GM13977 (cell line): ENCODE results near the gene DCAF10.
"Not testable (repeated sequence)": the region's sequence is repeated elsewhere in the genome, so short reads cannot be mapped to it uniquely, and the experiment has no call there.

Experiments
- DNase-seq: peaks from one replicate; pipeline ENCODE4 v3.0.0; 2012; ENCODE audit warnings: low spot score
- in situ Hi-C: fragments of 300-500 bp; cut with MboI; formaldehyde crosslinking; loops from one replicate; pipeline ENCODE4 v1.12.0; 2022; ENCODE audit warnings: low sequenced_read_pairs, low pct_unique_long_range_greater_than_20kb, mixed read lengths, inconsistent platforms; ENCODE audit not compliant: unreplicated experiment
- TF ChIP-seq, protein P1 (sequence below): IDR thresholded peaks from 2 replicates; pipeline ENCODE4 v1.5.1; 2012; ENCODE audit warnings: mild to moderate bottlenecking, control low read depth; ENCODE audit not compliant: insufficient read depth; ENCODE audit errors: extremely low read depth, missing control alignments

The DCAF10 gene

DNA sequence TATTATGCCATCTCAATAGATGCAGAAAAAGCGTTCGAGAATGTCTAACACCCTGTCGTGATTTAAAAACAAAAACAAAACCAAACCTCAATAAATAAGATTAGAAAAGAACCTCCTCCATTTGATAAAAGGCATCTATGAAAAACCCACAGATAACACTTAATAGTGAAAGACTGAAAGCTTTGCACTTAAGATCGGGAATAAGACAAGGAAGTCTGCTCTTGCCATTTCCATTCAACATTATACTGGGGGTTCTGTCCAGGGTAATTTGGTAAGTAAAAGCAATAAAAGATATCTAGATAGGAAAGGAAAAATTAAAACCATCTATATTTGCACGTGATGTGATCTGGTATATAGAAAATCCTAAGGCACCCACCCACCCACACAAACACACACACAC, 8.5 kb upstream of the DCAF10 start:
- TF ChIP-seq, protein P1, sequence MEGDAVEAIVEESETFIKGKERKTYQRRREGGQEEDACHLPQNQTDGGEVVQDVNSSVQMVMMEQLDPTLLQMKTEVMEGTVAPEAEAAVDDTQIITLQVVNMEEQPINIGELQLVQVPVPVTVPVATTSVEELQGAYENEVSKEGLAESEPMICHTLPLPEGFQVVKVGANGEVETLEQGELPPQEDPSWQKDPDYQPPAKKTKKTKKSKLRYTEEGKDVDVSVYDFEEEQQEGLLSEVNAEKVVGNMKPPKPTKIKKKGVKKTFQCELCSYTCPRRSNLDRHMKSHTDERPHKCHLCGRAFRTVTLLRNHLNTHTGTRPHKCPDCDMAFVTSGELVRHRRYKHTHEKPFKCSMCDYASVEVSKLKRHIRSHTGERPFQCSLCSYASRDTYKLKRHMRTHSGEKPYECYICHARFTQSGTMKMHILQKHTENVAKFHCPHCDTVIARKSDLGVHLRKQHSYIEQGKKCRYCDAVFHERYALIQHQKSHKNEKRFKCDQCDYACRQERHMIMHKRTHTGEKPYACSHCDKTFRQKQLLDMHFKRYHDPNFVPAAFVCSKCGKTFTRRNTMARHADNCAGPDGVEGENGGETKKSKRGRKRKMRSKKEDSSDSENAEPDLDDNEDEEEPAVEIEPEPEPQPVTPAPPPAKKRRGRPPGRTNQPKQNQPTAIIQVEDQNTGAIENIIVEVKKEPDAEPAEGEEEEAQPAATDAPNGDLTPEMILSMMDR, result no peak
- in situ Hi-C loops, result no loop called here
- no peak for DNase-seq

DNA sequence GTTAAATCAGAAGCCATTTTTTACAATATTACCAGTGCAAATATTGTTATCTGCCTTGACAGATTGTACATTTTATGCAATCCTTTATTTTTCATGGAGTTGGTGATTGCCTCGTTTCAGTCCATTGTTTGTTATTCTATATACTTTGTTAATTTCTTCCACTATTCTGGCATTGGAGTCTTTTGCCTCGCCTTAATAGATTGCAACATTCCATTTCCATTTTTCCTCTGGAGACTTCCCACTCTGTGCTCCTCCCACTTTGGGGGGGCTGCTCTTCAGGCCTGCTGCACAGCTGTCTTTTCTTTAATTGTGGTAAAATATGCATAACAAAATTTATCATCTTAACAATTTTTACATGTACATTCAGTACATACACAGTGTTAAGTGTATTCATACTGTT, 4.4 kb upstream of the DCAF10 start:
- TF ChIP-seq, protein P1, result no peak
- DNase-seq, result no peak
- in situ Hi-C loops, result no loop called here

DNA sequence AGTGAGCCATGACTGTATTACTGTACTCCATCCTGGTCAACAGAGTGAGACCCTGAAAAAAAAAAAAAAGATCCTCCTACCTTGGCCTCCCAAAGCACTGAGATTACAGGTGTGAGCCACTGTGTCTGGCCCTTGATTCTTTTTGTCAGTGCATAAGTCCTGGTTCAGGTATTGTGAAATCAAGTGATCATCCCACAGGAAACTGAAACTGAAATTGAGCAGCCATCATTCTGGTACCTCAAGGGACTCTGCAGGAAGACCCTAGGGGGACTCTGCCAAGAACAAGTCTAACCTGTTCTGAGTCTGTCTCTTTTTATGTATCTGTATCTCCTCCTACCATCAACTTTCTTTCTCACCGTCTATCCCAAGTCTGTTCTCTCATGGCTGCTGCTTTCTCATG, 1.9 kb upstream of the DCAF10 start:
- TF ChIP-seq, protein P1, result no peak
- in situ Hi-C loops, result no loop called here
- DNase-seq, result no peak

DNA sequence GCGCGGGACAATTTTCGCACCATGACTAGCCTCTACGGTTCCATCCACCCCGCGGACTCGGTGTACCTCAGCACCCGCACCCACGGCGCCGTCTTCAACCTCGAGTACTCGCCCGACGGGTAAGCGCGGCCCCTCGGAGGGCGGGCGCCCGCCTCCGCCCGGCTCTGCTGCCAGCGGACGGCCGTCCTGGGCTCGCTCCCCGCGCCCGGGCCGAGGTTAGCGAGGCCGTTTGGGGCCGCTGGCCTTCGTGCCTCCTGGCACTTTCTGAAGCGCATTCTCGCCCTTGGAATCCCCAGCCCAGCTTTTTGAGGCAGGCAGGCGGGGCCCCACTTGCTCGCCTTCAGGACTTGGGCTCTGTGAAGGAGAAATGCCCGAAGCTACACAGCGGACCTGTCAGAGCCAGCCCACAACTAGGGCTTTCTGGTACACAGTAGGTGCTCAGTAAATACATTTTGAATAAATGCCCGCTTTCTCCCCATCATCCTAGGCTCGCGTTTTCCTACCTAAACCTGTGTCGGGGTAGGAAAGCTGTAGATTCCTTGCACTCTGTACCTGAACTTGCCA, 772 bp downstream of the DCAF10 start:
- peak; percentile 54 for DNase-seq
- TF ChIP-seq, protein P1, result no peak
- in situ Hi-C loops, result no loop called here

DNA sequence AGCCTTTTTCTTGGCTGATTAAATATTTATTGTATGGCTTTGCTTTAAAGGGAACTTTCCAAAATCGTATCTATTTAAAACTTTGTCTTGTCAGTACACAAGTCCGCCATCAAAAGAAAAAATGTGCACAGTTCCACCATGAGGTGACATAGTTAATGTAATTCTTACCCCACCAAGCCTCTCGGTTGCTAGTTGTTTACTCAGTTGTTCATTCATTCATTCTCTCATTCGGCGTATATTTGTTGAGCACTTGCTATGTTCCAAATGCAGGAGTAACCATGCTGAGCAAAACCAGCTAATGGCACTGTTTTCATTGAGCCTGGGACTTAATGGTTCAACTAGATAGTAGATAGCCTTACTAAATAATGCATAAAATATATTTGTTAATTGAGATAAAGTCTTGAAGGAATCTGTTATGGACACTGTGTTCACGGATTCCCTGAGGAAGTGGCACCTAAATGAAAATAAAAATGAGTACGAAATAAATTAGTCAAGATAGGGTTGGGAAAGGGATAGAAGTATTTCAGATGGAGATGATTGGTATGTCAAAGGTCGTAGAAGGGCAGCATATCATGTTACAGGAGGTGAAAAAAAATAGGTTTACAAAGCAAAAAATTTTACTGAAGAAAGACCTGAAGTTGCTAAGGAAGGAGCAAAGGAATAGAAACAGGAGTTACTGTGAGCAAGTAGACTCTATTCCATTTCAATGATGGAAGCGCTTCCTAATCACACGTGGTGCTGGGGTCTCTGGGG, 1.5 kb downstream of the DCAF10 start:
- in situ Hi-C loops, result no loop called here
- no peak for DNase-seq
- TF ChIP-seq, protein P1, result no peak

DNA sequence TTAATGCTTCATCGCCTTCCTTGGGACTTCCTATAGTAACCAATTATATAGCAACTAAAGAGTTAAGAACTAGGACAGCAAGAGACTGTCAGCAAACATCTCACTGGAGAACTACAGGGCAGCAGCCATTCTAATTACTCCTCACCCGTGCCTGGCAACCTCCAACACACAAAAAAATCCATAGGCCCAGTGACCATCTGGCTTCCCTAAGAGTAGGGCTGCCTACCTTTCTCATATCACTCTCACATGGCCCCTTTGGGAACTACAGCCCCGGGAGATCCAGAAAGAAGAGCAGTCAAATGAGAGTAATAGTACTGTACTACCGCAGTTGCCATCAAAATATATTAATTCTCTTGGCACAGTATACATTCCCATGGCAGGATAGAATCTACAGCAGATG, 5.7 kb downstream of the DCAF10 start:
- no peak for DNase-seq
- in situ Hi-C loops, result no loop called here
- TF ChIP-seq, protein P1, result no peak

DNA sequence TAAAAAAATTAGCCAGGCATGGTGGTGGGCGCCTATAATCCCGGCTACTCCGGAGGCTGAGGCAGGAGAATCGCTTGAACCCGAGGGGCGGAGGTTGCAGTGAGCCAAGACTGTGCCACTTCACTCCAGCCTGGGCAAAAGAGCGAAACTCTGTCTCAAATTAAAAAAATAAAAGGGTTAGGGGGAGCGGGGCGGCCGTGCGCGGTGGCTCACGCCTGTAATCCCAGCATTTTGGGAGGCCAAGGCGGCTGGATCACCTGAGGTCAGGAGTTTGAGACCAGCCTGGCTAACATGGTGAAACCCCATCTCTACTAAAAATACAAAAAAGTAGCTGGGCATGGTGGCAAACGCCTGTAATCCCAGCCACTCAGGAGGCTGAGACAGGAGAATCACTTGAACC, 9.1 kb downstream of the DCAF10 start:
- DNase-seq, in situ Hi-C loops: not testable (repeated sequence)
